Iris pigment epithelial cell (primary cell): ENCODE data around the gene ZNF785.
A peak's percentile ranks its signal among the peaks of the same experiment; 100 is the strongest.
"Not testable (repeated sequence)": the region's sequence is repeated elsewhere in the genome, so short reads cannot be mapped to it uniquely, and the experiment has no call there.

Experiments used
- DNase-seq: peaks from one replicate; pipeline ENCODE4 v3.0.0-alpha.2; 2011; ENCODE audit warnings: low read depth

ZNF785 gene

DNA sequence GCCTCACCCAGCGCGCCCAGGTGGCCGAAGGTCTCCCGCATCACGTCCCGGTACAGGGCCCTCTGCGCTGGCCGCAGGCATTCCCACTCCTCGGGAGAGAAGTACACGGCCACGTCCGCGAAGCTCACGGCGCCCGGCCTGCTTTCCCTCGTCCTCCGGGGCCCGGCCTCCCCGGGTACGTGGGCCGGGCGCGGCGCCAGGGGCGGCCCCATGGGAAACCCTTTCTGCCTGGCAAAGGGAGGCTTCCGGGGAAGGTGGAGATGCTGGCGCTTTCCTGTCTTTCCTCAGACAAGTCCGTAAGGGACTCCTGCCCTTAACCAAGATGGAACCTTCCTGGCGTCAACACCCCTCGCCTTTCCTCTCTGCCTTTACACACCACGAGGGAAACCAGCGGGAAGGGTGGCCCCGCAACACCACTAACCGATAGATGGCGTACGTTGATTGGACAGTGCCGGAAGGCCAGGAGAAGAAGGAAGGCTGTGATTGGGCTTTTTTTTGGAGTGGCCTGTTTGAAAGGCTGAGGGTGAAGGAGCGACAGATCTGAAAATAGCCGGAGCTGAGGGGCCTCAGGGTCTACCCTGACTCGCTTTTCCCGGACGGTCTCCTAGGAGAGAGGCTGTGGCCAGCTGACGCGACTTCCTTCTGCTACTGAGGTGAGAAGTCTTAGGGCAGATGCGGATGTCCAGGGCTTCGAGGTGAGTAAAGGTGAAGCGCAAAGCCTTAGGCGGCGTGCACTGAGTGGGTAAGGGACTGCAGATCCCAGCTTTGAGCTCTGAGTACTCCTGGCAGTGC, at the start of gene ZNF785:
Gene ZNF785 (minus strand): TSS at position 298 of the 792 bp plus-strand sequence. CDS start 86 bp downstream, at position 212.
- DNase-seq: peak; percentile 99

GRCh38 chr16:30633526-30633925, 48.0 kb upstream of the ZNF785 start:
- DNase-seq: no peak

DNA sequence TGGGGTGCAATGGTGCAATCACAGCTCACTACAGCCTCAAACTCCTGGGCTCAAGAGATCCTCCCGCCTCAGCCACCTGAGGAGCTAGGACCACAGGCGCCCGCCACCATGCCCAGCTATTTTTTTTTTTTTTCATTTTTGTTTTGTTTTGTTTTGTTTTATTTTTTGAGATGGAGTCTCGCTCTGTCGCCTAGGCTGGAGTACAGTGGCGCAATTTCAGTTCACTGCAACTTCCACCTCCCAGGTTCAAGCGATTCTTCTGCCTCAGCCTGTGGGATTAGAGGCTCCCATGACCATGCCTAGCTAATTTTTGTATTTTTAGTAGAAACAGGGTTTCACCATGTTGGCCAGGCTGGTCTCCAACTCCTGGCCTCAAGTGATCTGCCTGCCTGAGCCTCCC, 47.0 kb upstream of the ZNF785 start:
- DNase-seq: not testable (repeated sequence)

DNA sequence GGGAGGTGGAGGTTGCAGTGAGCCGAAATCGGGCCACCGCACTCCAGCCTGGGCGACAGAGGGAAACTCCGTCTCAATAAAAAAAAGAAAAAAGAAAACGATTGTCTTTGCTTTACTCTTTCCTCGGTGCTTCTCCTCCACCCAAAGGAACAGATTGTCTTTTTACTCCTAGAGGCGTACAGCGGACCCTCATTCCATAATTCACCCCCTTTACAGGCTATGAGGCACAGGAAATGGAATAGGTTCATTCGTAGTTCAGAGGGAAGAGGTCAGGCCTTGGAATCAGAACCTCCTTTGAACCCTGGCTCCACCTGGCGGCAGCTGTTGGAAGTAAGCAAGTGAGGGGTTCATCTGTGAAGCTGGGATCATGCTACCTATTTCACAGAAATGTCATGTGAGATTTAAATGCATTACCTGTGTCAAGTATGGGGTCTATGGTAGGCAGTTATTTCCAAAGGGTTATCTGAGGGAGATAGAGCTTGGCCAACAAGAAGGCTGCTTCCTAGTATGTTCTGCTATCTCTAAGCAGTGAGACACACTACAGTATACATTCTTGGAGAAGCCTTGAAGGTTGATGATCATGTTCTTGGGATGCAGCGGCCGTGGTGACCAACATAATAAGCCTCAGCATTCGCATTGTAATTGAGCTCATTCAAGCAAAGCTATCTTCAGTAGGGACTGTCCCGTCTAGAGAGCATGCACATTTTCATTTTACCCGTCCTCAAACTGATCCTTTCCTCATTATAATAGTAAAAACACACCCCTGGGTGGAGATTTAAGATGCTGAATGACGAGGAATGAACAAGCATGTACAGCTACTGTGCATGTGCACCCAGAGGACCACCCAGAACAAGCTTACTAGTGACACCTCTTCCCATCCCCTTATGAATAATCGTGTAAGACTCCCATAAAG, 43.4 kb upstream of the ZNF785 start:
- peak; percentile 59 for DNase-seq

- DNase-seq: no peak
Measured at GRCh38 chr16:30626236-30626635, 40.7 kb upstream of the ZNF785 start.

- DNase-seq: no peak
Measured at GRCh38 chr16:30623536-30624283, 38.2 kb upstream of the ZNF785 start.

DNA sequence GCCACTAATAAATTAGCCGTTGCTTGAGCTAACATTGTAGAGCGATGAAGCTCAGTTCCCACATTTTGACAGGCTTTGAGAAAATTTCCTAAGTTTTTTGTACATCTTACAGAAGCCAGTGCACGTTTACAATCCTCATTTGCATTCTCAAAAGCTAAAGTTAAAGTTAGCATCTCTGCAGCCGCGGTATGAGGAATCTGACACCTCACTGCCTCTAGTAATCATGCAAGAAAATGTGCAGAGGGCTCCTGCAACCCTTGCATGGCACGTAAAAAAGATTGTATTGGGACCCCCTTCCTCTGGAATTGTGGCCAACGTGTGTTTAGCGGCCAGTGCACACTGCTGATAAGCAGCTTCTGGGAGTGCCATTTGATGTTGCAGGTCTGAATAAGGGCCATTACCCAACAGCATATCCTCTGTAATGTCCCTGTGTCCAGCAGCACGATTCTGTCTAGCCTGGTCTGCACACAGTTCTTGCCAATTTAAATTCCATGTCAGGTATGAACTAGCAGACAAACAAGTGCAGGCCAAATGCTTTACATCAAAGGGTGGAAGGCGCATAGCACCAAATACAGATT, 37.0 kb upstream of the ZNF785 start:
- DNase-seq: no peak

- DNase-seq: peak; percentile 31
Measured at GRCh38 chr16:30621765-30622164, 36.3 kb upstream of the ZNF785 start.

DNA sequence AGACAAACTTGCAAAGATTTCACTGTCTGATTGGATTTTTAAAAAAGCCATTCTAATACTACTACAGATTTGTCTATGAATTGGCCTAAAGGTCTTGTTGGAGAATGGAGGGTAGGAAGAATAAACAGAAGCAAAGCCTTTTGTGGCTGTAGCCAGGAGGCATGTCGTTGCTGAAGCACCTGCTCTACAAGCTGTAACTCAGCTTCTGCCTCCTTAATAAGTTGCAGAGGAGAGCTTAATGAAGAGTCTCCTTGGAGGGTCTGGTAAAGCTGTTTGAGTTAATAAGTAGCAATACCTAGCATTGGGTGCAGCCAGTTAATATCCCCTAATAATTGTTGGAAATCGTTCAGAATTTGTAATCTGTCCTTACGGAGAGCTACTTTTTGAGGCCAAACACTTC, 34.7 kb upstream of the ZNF785 start:
- DNase-seq: no peak

DNA sequence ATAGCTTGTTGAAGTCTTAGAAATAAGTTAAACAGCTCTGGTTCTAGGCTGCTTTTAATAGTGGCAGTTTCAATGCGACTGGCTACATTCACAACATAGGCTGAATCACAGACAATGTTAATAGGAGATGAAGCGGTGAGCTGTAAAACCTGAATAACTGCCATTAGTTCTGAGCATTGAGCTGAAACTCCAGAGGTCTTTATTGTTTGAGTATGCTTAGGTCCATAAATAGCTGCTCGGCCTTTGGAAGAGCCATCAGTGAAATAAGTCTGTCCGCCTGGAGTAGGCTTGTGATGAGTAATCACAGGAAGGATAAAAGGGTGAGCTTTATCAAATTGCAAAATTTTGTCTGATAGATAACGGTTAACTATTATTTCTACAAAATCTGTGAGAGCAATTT, 34.1 kb upstream of the ZNF785 start:
- no peak for DNase-seq

DNA sequence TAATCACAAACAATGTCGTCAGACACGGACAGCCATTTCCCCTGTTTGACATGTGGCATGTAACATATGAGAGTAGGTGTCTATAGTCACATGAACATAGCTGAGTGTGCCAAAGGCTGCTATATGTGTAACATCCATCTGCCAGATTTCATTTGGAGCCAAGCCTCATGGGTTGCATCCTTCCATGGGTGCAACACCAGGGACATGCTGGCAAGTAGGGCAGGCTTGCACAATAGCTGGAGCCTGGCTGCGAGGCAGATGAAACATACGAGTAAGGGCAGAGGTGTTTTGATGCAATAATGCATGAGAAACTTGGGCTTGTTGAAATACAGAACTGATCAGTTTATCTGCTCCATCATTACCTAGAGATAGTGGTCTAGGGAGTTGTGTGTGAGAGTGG, 33.7 kb upstream of the ZNF785 start:
- no peak for DNase-seq

DNA sequence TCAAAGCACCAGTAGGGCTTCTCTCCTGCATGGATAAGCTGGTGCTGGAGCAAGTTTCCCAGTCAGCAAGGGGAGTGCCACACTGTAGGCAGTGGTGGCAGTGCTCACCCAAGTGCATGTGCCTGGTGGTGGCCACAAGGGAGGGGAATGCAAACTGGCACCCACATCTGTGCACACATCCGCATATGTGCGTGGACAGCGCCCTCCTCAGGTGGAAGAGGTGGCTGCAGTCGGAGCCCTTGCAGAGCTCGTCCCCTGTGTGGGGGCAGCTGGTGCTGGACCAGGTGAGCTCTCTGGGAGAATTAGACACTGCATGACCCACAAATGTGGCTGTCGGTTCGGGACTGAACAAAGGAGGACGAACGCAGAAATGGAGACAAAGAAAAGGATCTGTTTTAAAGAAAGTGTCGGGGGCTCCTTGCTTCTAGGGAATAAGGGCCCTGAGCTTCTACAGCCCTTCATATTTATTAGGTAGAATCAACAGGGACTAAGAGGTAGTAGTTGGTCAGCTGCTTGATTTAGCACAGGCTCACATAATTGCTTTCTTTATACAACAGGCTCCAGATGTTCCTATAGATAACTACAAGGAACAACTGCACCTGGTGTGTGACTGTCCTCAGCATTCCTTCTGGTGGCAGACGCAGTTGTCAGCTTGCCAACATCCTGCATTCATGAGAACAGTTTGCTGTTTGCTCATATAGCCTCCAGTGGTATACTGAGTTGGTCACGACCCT, 30.0 kb upstream of the ZNF785 start:
- peak; percentile 21 for DNase-seq

DNA sequence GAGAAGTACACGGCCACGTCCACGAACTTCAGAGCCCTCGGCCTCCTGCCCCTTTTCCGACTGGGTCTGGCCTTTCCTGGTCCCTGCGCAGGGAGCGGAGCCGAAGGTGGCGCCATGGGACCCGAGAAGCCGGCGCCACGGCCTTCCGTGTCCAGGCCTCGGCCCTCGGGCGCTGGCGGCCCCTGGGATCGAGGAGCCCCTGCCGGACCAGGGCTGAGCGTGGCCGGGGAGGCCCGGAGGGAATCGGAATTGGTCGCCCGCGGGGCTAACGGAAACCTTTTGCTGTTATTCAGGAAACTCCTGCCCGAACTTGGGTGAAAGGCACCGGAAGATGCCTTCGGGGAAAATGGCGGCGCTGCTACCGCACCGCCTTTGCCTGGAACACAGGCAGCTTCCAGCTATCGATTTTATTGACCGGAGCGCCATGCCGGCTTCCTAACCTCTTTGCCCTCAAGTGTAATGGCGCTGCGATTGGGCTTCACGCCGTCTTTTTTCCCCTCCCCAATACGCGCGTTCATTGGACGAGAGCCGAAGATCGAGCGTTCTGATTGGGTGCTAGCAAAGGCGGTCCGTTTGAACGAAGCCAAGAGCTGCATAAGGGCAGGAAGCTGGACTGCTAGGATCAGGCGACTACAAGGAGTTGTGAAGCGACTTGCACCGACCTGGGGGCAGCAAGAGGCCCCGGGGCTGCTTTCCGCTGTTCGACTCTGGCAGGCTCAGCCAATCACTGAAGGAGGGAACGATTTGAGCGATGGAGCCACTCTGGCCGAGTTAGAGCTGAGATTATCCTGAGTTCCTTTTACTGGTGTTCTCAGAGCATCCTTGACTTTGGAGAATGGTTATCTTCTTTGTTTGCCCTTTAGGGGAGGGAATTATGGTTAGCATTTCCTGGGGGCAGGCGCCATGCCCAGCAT, 24.7 kb upstream of the ZNF785 start, which contains the start of gene ZNF689:
Gene ZNF689 (minus strand): TSS at position 464 of the 914 bp plus-strand sequence. CDS start 348 bp downstream, at position 116.
- peak; percentile 96 for DNase-seq

DNA sequence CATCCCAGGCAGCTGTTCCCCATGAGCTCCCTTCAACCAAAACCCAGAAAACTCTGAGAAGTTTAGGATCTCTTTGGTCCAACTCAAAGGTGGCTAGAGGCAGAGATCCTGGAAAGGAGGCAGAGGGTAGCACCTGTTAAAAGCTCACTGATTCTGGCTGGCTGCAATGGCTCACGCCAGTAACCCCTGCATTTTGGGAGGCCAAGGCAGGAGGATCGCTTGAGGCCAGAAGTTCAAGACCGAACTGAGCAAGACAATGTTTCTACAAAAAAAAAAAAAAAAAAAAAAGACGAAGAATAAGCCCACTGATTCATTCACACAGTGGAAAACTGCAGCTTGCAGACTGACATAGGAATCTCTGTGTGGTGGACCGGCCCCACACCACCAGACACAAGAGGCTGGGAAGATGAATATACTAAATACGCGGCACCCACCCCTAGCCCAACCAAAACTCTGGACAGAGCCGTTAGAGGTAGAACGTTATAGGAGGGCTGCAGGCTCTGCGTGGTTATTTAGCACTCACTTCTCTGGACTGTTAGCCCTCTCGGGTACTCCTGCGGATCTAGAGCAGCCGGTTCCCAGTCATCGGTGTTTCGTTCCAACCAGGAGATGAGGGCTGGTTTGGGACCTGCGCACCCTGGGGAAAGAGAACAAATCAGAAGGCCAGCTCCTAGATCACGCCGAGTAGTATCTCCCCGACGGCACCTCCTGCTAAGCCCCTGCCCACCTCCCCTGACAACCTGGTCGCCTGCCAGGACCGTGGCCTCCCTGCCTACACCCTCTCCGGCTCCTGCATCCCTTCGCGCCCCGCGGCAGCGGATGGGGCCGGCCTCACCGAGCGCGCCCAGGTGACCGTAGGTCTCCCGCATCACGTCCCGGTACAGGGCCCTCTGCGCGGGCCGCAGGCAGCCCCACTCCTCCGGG, 23.8 kb upstream of the ZNF785 start:
- peak; percentile 36 for DNase-seq

DNA sequence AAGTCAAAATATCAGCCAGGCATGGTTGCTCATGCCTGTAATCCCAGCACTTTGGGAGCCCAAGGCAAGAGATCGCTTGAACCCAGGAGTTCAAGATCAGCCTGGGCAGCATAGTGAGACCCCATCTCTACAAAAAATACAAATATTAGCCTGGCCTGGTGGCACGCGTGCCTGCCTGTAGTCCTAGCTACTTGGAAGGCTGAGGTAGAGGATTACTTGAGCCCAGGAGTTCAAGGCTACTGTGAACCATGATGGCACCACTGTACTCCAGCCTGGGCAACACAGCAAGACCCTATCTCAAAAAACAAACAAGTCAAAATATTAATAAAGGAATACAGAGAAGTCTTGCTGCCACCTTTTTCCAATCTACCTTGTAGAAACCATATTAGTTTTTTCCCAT, 20.5 kb upstream of the ZNF785 start:
- no peak for DNase-seq

DNA sequence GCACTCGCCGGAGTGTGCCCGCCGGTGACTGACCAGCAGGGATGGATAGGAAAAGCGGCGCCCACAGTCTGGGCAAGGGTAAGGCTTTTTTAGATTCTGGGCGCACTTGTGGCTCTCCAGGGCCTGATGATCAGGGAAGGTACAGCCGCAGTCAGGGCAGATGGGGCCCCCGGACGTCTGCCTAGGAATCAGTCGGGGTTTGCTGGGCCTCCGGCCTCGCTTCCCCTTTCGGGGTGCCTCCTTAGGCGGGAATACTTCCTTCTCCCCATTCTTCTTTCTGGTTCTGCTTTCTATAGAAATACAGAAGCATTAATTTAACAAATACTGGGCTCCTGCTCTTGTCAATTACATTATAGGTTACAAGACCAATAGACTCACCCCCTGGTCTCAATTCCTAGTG, 19.7 kb upstream of the ZNF785 start:
- DNase-seq: no peak

- DNase-seq: no peak
Measured at GRCh38 chr16:30604316-30604947, 18.9 kb upstream of the ZNF785 start.

GRCh38 chr16:30603945-30604315, 18.4 kb upstream of the ZNF785 start:
- no peak for DNase-seq
